ENCODE results near the gene TRAF2.
"Not testable (repeated sequence)": the region's sequence is repeated elsewhere in the genome, so short reads cannot be mapped to it uniquely, and the experiment has no call there.

Gene TRAF2

GRCh38 chr9:136885950-136886578 lies at the start of gene TRAF2:
Gene TRAF2 (plus strand): TSS chr9:136886516. CDS start chr9:136898741, 12,225 bp downstream.
- in situ Hi-C loops (cut with HindIII; ENCODE audit: low pct_unique_long_range_greater_than_20kb, low sequenced_read_pairs) = loop anchor here (10.0 kb wide), 1 partner anchor 49 kb away; no protein-coding TSS in a partner anchor
- peak; percentile 100 for DNase-seq (ENCODE audit: low read depth in 1 of 2, low spot score in 1 of 2)
- TF ChIP-seq JUND (IDR thresholded peaks at IDR 0.05; ENCODE audit: low read depth) = no peak

GRCh38 chr9:136837146-136837855 lies 49.0 kb upstream of the TRAF2 start:
- no peak for DNase-seq (ENCODE audit: low read depth in 1 of 2, low spot score in 1 of 2)
- TF ChIP-seq JUND (IDR thresholded peaks at IDR 0.05; ENCODE audit: low read depth) = no peak
- in situ Hi-C loops (cut with HindIII; ENCODE audit: low pct_unique_long_range_greater_than_20kb, low sequenced_read_pairs) = no loop called here

GRCh38 chr9:136837856-136838277 lies 48.4 kb upstream of the TRAF2 start:
- DNase-seq (ENCODE audit: low read depth in 1 of 2, low spot score in 1 of 2); in situ Hi-C loops (cut with HindIII; ENCODE audit: low pct_unique_long_range_greater_than_20kb, low sequenced_read_pairs): not testable (repeated sequence)

- peak in 1 of 2 experiments; percentile 59 for DNase-seq (ENCODE audit: low read depth in 1 of 2, low spot score in 1 of 2)
- in situ Hi-C loops (cut with HindIII; ENCODE audit: low pct_unique_long_range_greater_than_20kb, low sequenced_read_pairs) = no loop called here
Measured at GRCh38 chr9:136838314-136839228, 47.7 kb upstream of the TRAF2 start.

GRCh38 chr9:136839229-136840139 lies 46.8 kb upstream of the TRAF2 start:
- DNase-seq (ENCODE audit: low read depth in 1 of 2, low spot score in 1 of 2) = no peak
- in situ Hi-C loops (cut with HindIII; ENCODE audit: low pct_unique_long_range_greater_than_20kb, low sequenced_read_pairs) = no loop called here
- no peak for TF ChIP-seq JUND (IDR thresholded peaks at IDR 0.05; ENCODE audit: low read depth)

More at GRCh38 chr9:136838314-136839228, 47.7 kb upstream of the TRAF2 start:
- TF ChIP-seq JUND (IDR thresholded peaks at IDR 0.05; ENCODE audit: low read depth) = no peak

GRCh38 chr9:136840140-136840876 lies 46.0 kb upstream of the TRAF2 start:
- in situ Hi-C loops (cut with HindIII; ENCODE audit: low pct_unique_long_range_greater_than_20kb, low sequenced_read_pairs) = no loop called here
- DNase-seq (ENCODE audit: low read depth in 1 of 2, low spot score in 1 of 2) = no peak

GRCh38 chr9:136840877-136841645 lies 45.3 kb upstream of the TRAF2 start:
- no peak for TF ChIP-seq JUND (IDR thresholded peaks at IDR 0.05; ENCODE audit: low read depth)
- DNase-seq (ENCODE audit: low read depth in 1 of 2, low spot score in 1 of 2) = peak in 1 of 2 experiments; percentile 76
- in situ Hi-C loops (cut with HindIII; ENCODE audit: low pct_unique_long_range_greater_than_20kb, low sequenced_read_pairs) = no loop called here

More at GRCh38 chr9:136840140-136840876, 46.0 kb upstream of the TRAF2 start:
- no peak for TF ChIP-seq JUND (IDR thresholded peaks at IDR 0.05; ENCODE audit: low read depth)

- in situ Hi-C loops (cut with HindIII; ENCODE audit: low pct_unique_long_range_greater_than_20kb, low sequenced_read_pairs) = not testable (repeated sequence)
- DNase-seq (ENCODE audit: low read depth in 1 of 2, low spot score in 1 of 2) = peak in 1 of 2 experiments; percentile 65
Measured at GRCh38 chr9:136841646-136842379, 44.5 kb upstream of the TRAF2 start.

- in situ Hi-C loops (cut with HindIII; ENCODE audit: low pct_unique_long_range_greater_than_20kb, low sequenced_read_pairs) = not testable (repeated sequence)
- peak; percentile 88 to 96 for DNase-seq (ENCODE audit: low read depth in 1 of 2, low spot score in 1 of 2)
Measured at GRCh38 chr9:136842380-136842948, 43.9 kb upstream of the TRAF2 start, which contains the start of gene AJM1. Gene AJM1 (plus strand): TSS chr9:136842478. CDS start chr9:136844415, 1,937 bp downstream.

- in situ Hi-C loops (cut with HindIII; ENCODE audit: low pct_unique_long_range_greater_than_20kb, low sequenced_read_pairs); DNase-seq (ENCODE audit: low read depth in 1 of 2, low spot score in 1 of 2): not testable (repeated sequence)
Measured at GRCh38 chr9:136843159-136843800, 43.0 kb upstream of the TRAF2 start.

GRCh38 chr9:136843801-136844740 lies 42.2 kb upstream of the TRAF2 start:
- DNase-seq (ENCODE audit: low read depth in 1 of 2, low spot score in 1 of 2); in situ Hi-C loops (cut with HindIII; ENCODE audit: low pct_unique_long_range_greater_than_20kb, low sequenced_read_pairs): not testable (repeated sequence)

Measured in T47D (cell line).